ENCODE data around the gene C5AR2. TPM values are rescaled to one million over a fixed set of nuclear protein-coding genes. Genes with fewer than 3 reads are reported as not detected.
"Not testable (repeated sequence)": the region's sequence is repeated elsewhere in the genome, so short reads cannot be mapped to it uniquely, and the experiment has no call there.

Gene C5AR2
- total RNA-seq, 1 donor from 2014 or later: 0.08 TPM

- no peaks in the 10 kb centered on the region for H3K27me3 Mint-ChIP-seq (ENCODE audit: unreplicated experiment)
- peaks cover 53% of the 10 kb centered on the region for H3K36me3 Mint-ChIP-seq (ENCODE audit: unreplicated experiment)
- DNase-seq (ENCODE audit: extremely low spot score, unreplicated experiment): no peak
Measured at GRCh38 chr19:47362321-47362720, 30.3 kb downstream of the C5AR2 start.

GRCh38 chr19:47363758-47364531 is 32.0 kb downstream of the C5AR2 start:
- Mint-ChIP-seq H3K4me3 (ENCODE audit: unreplicated experiment) (no peak overlapping the region), H3K36me3 (ENCODE audit: unreplicated experiment) (peaks cover 39% of the 10 kb centered on the region), H3K27me3 (ENCODE audit: unreplicated experiment) (no peaks in the 10 kb centered on the region), H3K4me1 (ENCODE audit: unreplicated experiment) (peaks cover 5% of the 10 kb centered on the region), H3K27ac (ENCODE audit: unreplicated experiment) (peak overlapping the region; percentile 23), H3K9me3 (ENCODE audit: unreplicated experiment) (no peaks in the 10 kb centered on the region)
- TF ChIP-seq CTCF (IDR thresholded peaks at IDR 0.05): no peak
- DNase-seq (ENCODE audit: extremely low spot score, unreplicated experiment): no peak

More at GRCh38 chr19:47362321-47362720, 30.3 kb downstream of the C5AR2 start:
- TF ChIP-seq CTCF (IDR thresholded peaks at IDR 0.05): no peak
- no peak overlapping the region for H3K4me3 Mint-ChIP-seq (ENCODE audit: unreplicated experiment)
- H3K4me1 Mint-ChIP-seq (ENCODE audit: unreplicated experiment): peaks cover 5% of the 10 kb centered on the region
- no peaks in the 10 kb centered on the region for H3K9me3 Mint-ChIP-seq (ENCODE audit: unreplicated experiment)
- H3K27ac Mint-ChIP-seq (ENCODE audit: unreplicated experiment): no peak overlapping the region

- peaks cover 37% of the 10 kb centered on the region for H3K36me3 Mint-ChIP-seq (ENCODE audit: unreplicated experiment)
- peaks cover 17% of the 10 kb centered on the region for H3K4me1 Mint-ChIP-seq (ENCODE audit: unreplicated experiment)
- H3K9me3 Mint-ChIP-seq (ENCODE audit: unreplicated experiment); H3K4me3 Mint-ChIP-seq (ENCODE audit: unreplicated experiment); H3K27me3 Mint-ChIP-seq (ENCODE audit: unreplicated experiment); H3K27ac Mint-ChIP-seq (ENCODE audit: unreplicated experiment); DNase-seq (ENCODE audit: extremely low spot score, unreplicated experiment): not testable (repeated sequence)
Measured at GRCh38 chr19:47365455-47365854, 33.5 kb downstream of the C5AR2 start.

- Mint-ChIP-seq H3K4me3 (ENCODE audit: unreplicated experiment) (no peak overlapping the region), H3K9me3 (ENCODE audit: unreplicated experiment) (no peaks in the 10 kb centered on the region), H3K36me3 (ENCODE audit: unreplicated experiment) (peaks cover 18% of the 10 kb centered on the region), H3K4me1 (ENCODE audit: unreplicated experiment) (peaks cover 13% of the 10 kb centered on the region), H3K27ac (ENCODE audit: unreplicated experiment) (peak overlapping the region; percentile 45), H3K27me3 (ENCODE audit: unreplicated experiment) (no peaks in the 10 kb centered on the region)
- no peak for TF ChIP-seq CTCF (IDR thresholded peaks at IDR 0.05)
- DNase-seq (ENCODE audit: extremely low spot score, unreplicated experiment): no peak
Measured at GRCh38 chr19:47370045-47370611, 38.2 kb downstream of the C5AR2 start.

- Mint-ChIP-seq H3K4me1 (ENCODE audit: unreplicated experiment) (peaks cover 13% of the 10 kb centered on the region), H3K36me3 (ENCODE audit: unreplicated experiment) (peaks cover 20% of the 10 kb centered on the region), H3K27ac (ENCODE audit: unreplicated experiment) (no peak overlapping the region), H3K4me3 (ENCODE audit: unreplicated experiment) (no peak overlapping the region), H3K9me3 (ENCODE audit: unreplicated experiment) (no peaks in the 10 kb centered on the region), H3K27me3 (ENCODE audit: unreplicated experiment) (no peaks in the 10 kb centered on the region)
- TF ChIP-seq CTCF (IDR thresholded peaks at IDR 0.05): no peak
- DNase-seq (ENCODE audit: extremely low spot score, unreplicated experiment): no peak
Measured at GRCh38 chr19:47371261-47371660, 39.3 kb downstream of the C5AR2 start.

Measured in osteocyte (in vitro differentiated cells).